Fibroblast of lung (primary cell): Measurements from ENCODE around the gene CNOT1. TPM values are rescaled to one million over a fixed set of nuclear protein-coding genes. Genes with fewer than 3 reads are reported as not detected.

Experiments used
- DNase-seq, 2 donors: peaks; one replicate each; pipeline versions ENCODE4 v3.0.0 to v3.0.0-alpha.2; 2010; ENCODE audit warnings: low read depth in 2 of 2
- H2AFZ ChIP-seq: 2 replicates; pipeline ENCODE4 v1.5.1; 2012; ENCODE audit warnings: low read length, control low read depth, inconsistent platforms
- H3K27ac ChIP-seq: 2 replicates; pipeline ENCODE4 v1.5.1; 2011; ENCODE audit warnings: low read length, control low read depth; ENCODE audit not compliant: insufficient read depth
- H3K27me3 ChIP-seq: 2 replicates; pipeline ENCODE4 v1.5.1; 2011; ENCODE audit warnings: mild to moderate bottlenecking, low read length; ENCODE audit not compliant: control insufficient read depth, insufficient read depth
- H3K36me3 ChIP-seq: 2 replicates; pipeline ENCODE4 v1.5.1; 2011; ENCODE audit warnings: low read length; ENCODE audit not compliant: control insufficient read depth, insufficient read depth
- H3K4me1 ChIP-seq: 2 replicates; pipeline ENCODE4 v1.5.1; 2011; ENCODE audit warnings: low read length; ENCODE audit not compliant: control insufficient read depth, insufficient read depth; ENCODE audit errors: extremely low read depth
- H3K4me2 ChIP-seq: 2 replicates; pipeline ENCODE4 v1.5.1; 2011; ENCODE audit warnings: low read length, control low read depth; ENCODE audit not compliant: insufficient read depth; ENCODE audit errors: extremely low read depth
- H3K4me3 ChIP-seq, 4 experiments: fragments of 200-600 bp in 1 of 4; sonication (generic) in 1 of 4; replicated peaks in 1 of 4; 2 replicates each; pipeline ENCODE4 v1.5.1; 2011 to 2016; ENCODE audit warnings: low read length in 4 of 4, low read depth in 3 of 4, mild to moderate bottlenecking in 3 of 4, control low read depth in 2 of 4, inconsistent platforms in 1 of 4, mixed read lengths in 1 of 4; ENCODE audit not compliant: insufficient read depth in 1 of 4; ENCODE audit errors: control extremely low read depth in 1 of 4
- H3K79me2 ChIP-seq: 2 replicates; pipeline ENCODE4 v1.5.1; 2012; ENCODE audit warnings: mild to moderate bottlenecking, low read length, inconsistent platforms; ENCODE audit not compliant: control insufficient read depth, insufficient read depth
- H3K9ac ChIP-seq: 2 replicates; pipeline ENCODE4 v1.5.1; 2011; ENCODE audit warnings: mild to moderate bottlenecking, low read length, control low read depth; ENCODE audit not compliant: insufficient read depth
- H3K9me3 ChIP-seq: 2 replicates; pipeline ENCODE4 v1.5.1; 2012; ENCODE audit warnings: low read depth, low read length; ENCODE audit not compliant: control insufficient read depth, insufficient read depth
- H4K20me1 ChIP-seq: 2 replicates; pipeline ENCODE4 v1.5.1; 2011; ENCODE audit warnings: low read length; ENCODE audit not compliant: control insufficient read depth, insufficient read depth; ENCODE audit errors: extremely low read depth
- EZH2 ChIP-seq: IDR thresholded peaks from 2 replicates; pipeline ENCODE4 v1.5.1; 2012; ENCODE audit warnings: low read length, control low read depth, mild to moderate bottlenecking; ENCODE audit errors: missing control alignments
- polyA plus RNA-seq, 2 donors: library from polyadenylated mRNA; depleted of rRNA in 1 of 2; stranded (reverse) in 1 of 2; unstranded in 1 of 2; fragments of >200 nt; gene quantifications; 2 replicates each; pipeline ENCODE4 v1.2.1, GENCODE V29; 2011 to 2012; ENCODE audit warnings: missing spikeins in 1 of 2
- total RNA-seq: library from RNA; depleted of rRNA; stranded (reverse); fragments of >200 nt; gene quantifications from 2 replicates; pipeline ENCODE4 v1.2.1, GENCODE V29; 2014
- TF ChIP-seq, protein P1 (sequence below), 2 donors: IDR thresholded peaks in 1 of 2; conservative IDR thresholded peaks in 1 of 2; 1 replicate in 1 of 2; 2 replicates in 1 of 2; pipeline ENCODE4 v1.5.1; 2011 to 2012; ENCODE audit warnings: low read length in 2 of 2, control low read depth in 1 of 2, inconsistent platforms in 1 of 2, low read depth in 1 of 2, mild to moderate bottlenecking in 1 of 2

CNOT1 gene
- total and polyA plus RNA-seq, 2 donors (not counting 1 experiment from before 2014, with no cell fraction given): 59.0 to 162 TPM

DNA sequence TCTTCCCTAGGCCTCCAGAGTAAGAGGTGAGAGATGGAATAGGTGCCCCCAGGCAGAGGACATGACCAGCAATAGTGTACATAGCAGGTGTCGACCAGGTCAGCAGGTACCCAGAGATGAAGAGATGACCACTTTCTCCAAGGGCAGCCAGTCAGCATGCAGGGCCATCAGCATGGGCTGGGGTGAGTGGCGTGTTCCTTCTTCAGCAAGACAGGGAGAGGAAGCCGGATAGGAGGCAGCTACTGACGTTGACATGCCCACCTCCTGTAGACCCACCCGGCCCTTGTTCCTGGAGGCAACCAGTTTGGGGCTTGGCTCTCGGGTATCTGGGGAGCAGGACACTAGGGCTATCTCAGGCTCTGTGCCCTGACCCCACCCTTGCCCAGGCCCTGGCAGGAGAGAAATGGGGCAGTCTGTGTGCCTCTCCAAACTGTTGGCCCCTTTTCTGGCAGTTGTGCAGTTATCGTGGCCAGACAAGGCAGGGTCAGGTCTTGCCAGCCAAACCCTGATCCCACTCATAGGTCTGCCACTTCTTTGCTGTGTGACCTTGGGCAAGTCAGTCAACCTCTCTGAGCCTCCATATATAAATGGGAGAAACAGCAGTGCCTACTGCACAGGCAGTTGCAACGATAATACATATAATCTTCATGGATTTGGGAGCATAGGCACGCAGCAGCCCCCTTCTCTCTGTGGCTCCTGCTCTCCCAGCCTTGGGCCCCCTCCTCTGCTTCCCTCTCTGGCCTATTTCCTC lies 131.1 kb downstream of the CNOT1 start:
- no peak overlapping the region for H3K4me3 ChIP-seq
- TF ChIP-seq, protein P1, sequence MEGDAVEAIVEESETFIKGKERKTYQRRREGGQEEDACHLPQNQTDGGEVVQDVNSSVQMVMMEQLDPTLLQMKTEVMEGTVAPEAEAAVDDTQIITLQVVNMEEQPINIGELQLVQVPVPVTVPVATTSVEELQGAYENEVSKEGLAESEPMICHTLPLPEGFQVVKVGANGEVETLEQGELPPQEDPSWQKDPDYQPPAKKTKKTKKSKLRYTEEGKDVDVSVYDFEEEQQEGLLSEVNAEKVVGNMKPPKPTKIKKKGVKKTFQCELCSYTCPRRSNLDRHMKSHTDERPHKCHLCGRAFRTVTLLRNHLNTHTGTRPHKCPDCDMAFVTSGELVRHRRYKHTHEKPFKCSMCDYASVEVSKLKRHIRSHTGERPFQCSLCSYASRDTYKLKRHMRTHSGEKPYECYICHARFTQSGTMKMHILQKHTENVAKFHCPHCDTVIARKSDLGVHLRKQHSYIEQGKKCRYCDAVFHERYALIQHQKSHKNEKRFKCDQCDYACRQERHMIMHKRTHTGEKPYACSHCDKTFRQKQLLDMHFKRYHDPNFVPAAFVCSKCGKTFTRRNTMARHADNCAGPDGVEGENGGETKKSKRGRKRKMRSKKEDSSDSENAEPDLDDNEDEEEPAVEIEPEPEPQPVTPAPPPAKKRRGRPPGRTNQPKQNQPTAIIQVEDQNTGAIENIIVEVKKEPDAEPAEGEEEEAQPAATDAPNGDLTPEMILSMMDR (conservative IDR thresholded peaks at IDR 0.05 in 1 of 2, IDR thresholded peaks at IDR 0.05 in 1 of 2; ENCODE audit: low read depth in 1 of 2, low read length in 2 of 2): no peak
- no peak for TF ChIP-seq EZH2
- no peaks in the 10 kb centered on the region for H3K36me3 ChIP-seq
- peaks cover 8% of the 10 kb centered on the region for H3K4me1 ChIP-seq
- no peak overlapping the region for H3K4me2 ChIP-seq
- peaks cover 7% of the 10 kb centered on the region for H3K27me3 ChIP-seq
- H3K9ac ChIP-seq: no peak overlapping the region
- no peak overlapping the region for H3K27ac ChIP-seq
- no peaks in the 10 kb centered on the region for H3K79me2 ChIP-seq
- no peaks in the 10 kb centered on the region for H3K9me3 ChIP-seq
- DNase-seq: no peak
- no peaks in the 10 kb centered on the region for H4K20me1 ChIP-seq
- no peak overlapping the region for H2AFZ ChIP-seq

GRCh38 chr16:58497935-58498334 lies 131.7 kb downstream of the CNOT1 start:
- H4K20me1 ChIP-seq: no peaks in the 10 kb centered on the region
- no peak overlapping the region for H3K9ac ChIP-seq
- no peaks in the 10 kb centered on the region for H3K79me2 ChIP-seq
- H3K27ac ChIP-seq: no peak overlapping the region
- DNase-seq: no peak
- no peak overlapping the region for H2AFZ ChIP-seq
- H3K4me2 ChIP-seq: no peak overlapping the region
- H3K27me3 ChIP-seq: peaks cover 7% of the 10 kb centered on the region
- H3K36me3 ChIP-seq: no peaks in the 10 kb centered on the region
- peaks cover 8% of the 10 kb centered on the region for H3K4me1 ChIP-seq
- no peaks in the 10 kb centered on the region for H3K9me3 ChIP-seq
- no peak overlapping the region for H3K4me3 ChIP-seq
- TF ChIP-seq, protein P1 (conservative IDR thresholded peaks at IDR 0.05 in 1 of 2, IDR thresholded peaks at IDR 0.05 in 1 of 2; ENCODE audit: low read depth in 1 of 2, low read length in 2 of 2): no peak
- TF ChIP-seq EZH2: no peak

- no peak overlapping the region for H2AFZ ChIP-seq
- peaks cover 7% of the 10 kb centered on the region for H3K27me3 ChIP-seq
- H3K9ac ChIP-seq: no peak overlapping the region
- TF ChIP-seq, protein P1 (conservative IDR thresholded peaks at IDR 0.05 in 1 of 2, IDR thresholded peaks at IDR 0.05 in 1 of 2; ENCODE audit: low read depth in 1 of 2, low read length in 2 of 2): no peak
- no peak for TF ChIP-seq EZH2
- H3K27ac ChIP-seq: no peak overlapping the region
- H3K36me3 ChIP-seq: no peaks in the 10 kb centered on the region
- no peak overlapping the region for H3K4me3 ChIP-seq
- H3K4me2 ChIP-seq: no peak overlapping the region
- no peaks in the 10 kb centered on the region for H3K9me3 ChIP-seq
- peaks cover 8% of the 10 kb centered on the region for H3K4me1 ChIP-seq
- no peak for DNase-seq
- H3K79me2 ChIP-seq: no peaks in the 10 kb centered on the region
- H4K20me1 ChIP-seq: no peaks in the 10 kb centered on the region
Measured at GRCh38 chr16:58497468-58497867, 132.2 kb downstream of the CNOT1 start.
